22Rv1 (cell line): Measurements from ENCODE around the gene TET2.

Experiments
- CTCF ChIP-seq: fragments of 450-650 bp; IDR thresholded peaks from 2 replicates; pipeline ENCODE4 v1.5.1; 2017; ENCODE audit warnings: mild to moderate bottlenecking
- ZFX ChIP-seq: fragments of 450-650 bp; IDR thresholded peaks from 2 replicates; pipeline ENCODE4 v1.6.1; 2017; ENCODE audit warnings: antibody characterized with exemption, borderline replicate concordance

- TF ChIP-seq CTCF (no peak), ZFX (no peak)
Measured at GRCh38 chr4:105133976-105134375, 12.7 kb upstream of the TET2 start.
